ENCODE data around the gene PAGR1.
"Not testable (repeated sequence)": the region's sequence is repeated elsewhere in the genome, so short reads cannot be mapped to it uniquely, and the experiment has no call there.

PAGR1 gene

GRCh38 chr16:29791845-29792807, 23.8 kb upstream of the PAGR1 start:
- DNase-seq (ENCODE audit: low read depth in 3 of 3), result no peak

GRCh38 chr16:29793153-29793552, 22.8 kb upstream of the PAGR1 start:
- DNase-seq (ENCODE audit: low read depth in 3 of 3), result not testable (repeated sequence)

- no peak for DNase-seq (ENCODE audit: low read depth in 3 of 3)
These were observed 21.7 kb upstream of the PAGR1 start for GRCh38 chr16:29794231-29794710.

- DNase-seq (ENCODE audit: low read depth in 3 of 3), result no peak
These were observed 13.5 kb upstream of the PAGR1 start for GRCh38 chr16:29802416-29802935.

- no peak for DNase-seq (ENCODE audit: low read depth in 3 of 3)
These were observed 11.9 kb upstream of the PAGR1 start for GRCh38 chr16:29804020-29804419.

GRCh38 chr16:29804455-29805231, 11.3 kb upstream of the PAGR1 start:
- DNase-seq (ENCODE audit: low read depth in 3 of 3), result no peak

- DNase-seq (ENCODE audit: low read depth in 3 of 3), result peak; percentile 94 to 96 (median 96)
These were observed 10.5 kb upstream of the PAGR1 start for GRCh38 chr16:29805232-29806098.

GRCh38 chr16:29806099-29806579, 9.8 kb upstream of the PAGR1 start, which contains the start of gene MAZ:
Gene MAZ (plus strand): TSS chr16:29806529. CDS start chr16:29806702, 173 bp downstream.
- DNase-seq (ENCODE audit: low read depth in 3 of 3), result peak in 1 of 3 experiments; percentile 65

- no peak for DNase-seq (ENCODE audit: low read depth in 3 of 3)
These were observed 9.1 kb upstream of the PAGR1 start for GRCh38 chr16:29806641-29807425.

- peak; percentile 78 to 82 (median 81) for DNase-seq (ENCODE audit: low read depth in 3 of 3)
These were observed 8.3 kb upstream of the PAGR1 start for GRCh38 chr16:29807426-29808218.

- no peak for DNase-seq (ENCODE audit: low read depth in 3 of 3)
These were observed 7.6 kb upstream of the PAGR1 start for GRCh38 chr16:29808219-29808900.

- DNase-seq (ENCODE audit: low read depth in 3 of 3), result no peak
These were observed 6.8 kb upstream of the PAGR1 start for GRCh38 chr16:29809031-29809747.

- no peak for DNase-seq (ENCODE audit: low read depth in 3 of 3)
These were observed 5.9 kb upstream of the PAGR1 start for GRCh38 chr16:29809850-29810698.

GRCh38 chr16:29810699-29811169, 5.2 kb upstream of the PAGR1 start:
- DNase-seq (ENCODE audit: low read depth in 3 of 3), result no peak

- DNase-seq (ENCODE audit: low read depth in 3 of 3), result peak in 1 of 3 experiments; percentile 46
These were observed 4.6 kb upstream of the PAGR1 start for GRCh38 chr16:29811170-29811895.
